Activated naive CD4-positive, alpha-beta T cell treated with anti-CD3 and anti-CD28 coated beads for 36 hours (primary cell): ENCODE data around the gene ZNF175. TPM values are rescaled to one million over a fixed set of nuclear protein-coding genes. Genes with fewer than 3 reads are reported as not detected.

Source experiments
- CTCF ChIA-PET: fragments of 350-600 bp; sonication (Branson Sonifier 250); formaldehyde crosslinking; loops from one replicate; lab custom pipeline; 2021; ENCODE audit warnings: antibody characterized with exemption; lab: Charles Lee
- DNase-seq: peaks from one replicate; pipeline ENCODE4 v3.0.0-alpha.2; 2020
- H3K27ac Mint-ChIP-seq: one replicate; pipeline ENCODE4 v1.8.0; 2021; ENCODE audit warnings: mild to moderate bottlenecking, mixed read lengths
- H3K27me3 Mint-ChIP-seq: one replicate; pipeline ENCODE4 v1.8.0; 2021; ENCODE audit warnings: low read depth, mixed read lengths
- H3K36me3 Mint-ChIP-seq: one replicate; pipeline ENCODE4 v1.8.0; 2021; ENCODE audit warnings: low read depth, mixed read lengths
- H3K4me1 Mint-ChIP-seq: one replicate; pipeline ENCODE4 v1.8.0; 2021; ENCODE audit warnings: low read depth, mixed read lengths
- H3K4me3 Mint-ChIP-seq: one replicate; pipeline ENCODE4 v1.8.0; 2021; ENCODE audit warnings: mild to moderate bottlenecking, moderate library complexity, mixed read lengths
- H3K9me3 Mint-ChIP-seq: one replicate; pipeline ENCODE4 v1.8.0; 2021; ENCODE audit warnings: mixed read lengths
- intact Hi-C: fragments of 100-400 bp; cut with micrococcal nuclease; formaldehyde crosslinking; loops from one replicate; pipeline ENCODE4 v1.15.1; 2023
- total RNA-seq, 2 experiments: library from RNA; stranded (reverse); gene quantifications; one replicate each; pipeline ENCODE4 v1.2.3, GENCODE V29; 2021

ZNF175 gene
- 1 to 10 TPM; 6.5 to 7.9 TPM for total RNA-seq

- intact Hi-C loops = loop anchor here (1.0 to 5.0 kb wide), 2 partner anchors 23 to 456 kb away; partner anchors contain the start of gene ZNF614
- CTCF ChIA-PET = no interaction called here
- peaks cover 3% of the 10 kb centered on the region for H3K9me3 Mint-ChIP-seq
- H3K27me3 Mint-ChIP-seq = peaks cover 4% of the 10 kb centered on the region
- H3K4me1 Mint-ChIP-seq = peaks cover 23% of the 10 kb centered on the region
- peak; percentile 91 for DNase-seq
- H3K36me3 Mint-ChIP-seq = peaks cover 27% of the 10 kb centered on the region
- peak within 1 kb of the TSS; percentile 91 for H3K27ac Mint-ChIP-seq
- peak within 1 kb of the TSS; percentile 97 for H3K4me3 Mint-ChIP-seq
These were observed at the start of gene ZNF175 for GRCh38 chr19:51570962-51571575. Gene ZNF175 (plus strand): TSS chr19:51571283. CDS start chr19:51573330, 2,047 bp downstream.

DNA sequence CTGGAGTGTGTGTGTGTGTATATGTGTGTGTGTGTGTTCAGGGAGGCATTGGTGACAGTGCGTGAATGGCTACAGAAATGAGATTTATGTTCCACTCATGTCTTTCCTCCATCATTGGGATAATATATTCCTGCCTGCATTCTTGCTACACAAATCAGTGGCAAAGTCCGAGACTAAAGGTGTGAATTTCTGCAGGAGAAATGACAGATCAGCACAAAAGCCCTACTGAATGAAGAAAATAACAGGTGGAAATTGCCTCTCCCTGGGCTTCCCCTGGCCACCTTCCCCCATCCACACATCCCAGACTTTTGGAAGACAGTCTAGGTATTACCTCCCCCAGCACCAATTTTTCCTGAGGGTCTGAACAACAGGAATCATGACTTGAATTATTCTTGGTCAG lies 49.7 kb upstream of the ZNF175 start:
- H3K27me3 Mint-ChIP-seq = peaks cover 12% of the 10 kb centered on the region
- no peaks in the 10 kb centered on the region for H3K4me1 Mint-ChIP-seq
- CTCF ChIA-PET = interaction anchor here (0.6 kb wide), 1 partner anchor 140 kb away, joined by 3 read pairs; no protein-coding TSS in a partner anchor
- DNase-seq = no peak
- intact Hi-C loops = no loop called here
- no peaks in the 10 kb centered on the region for H3K36me3 Mint-ChIP-seq
- no peak overlapping the region for H3K27ac Mint-ChIP-seq
- no peak overlapping the region for H3K4me3 Mint-ChIP-seq
- H3K9me3 Mint-ChIP-seq = no peaks in the 10 kb centered on the region

DNA sequence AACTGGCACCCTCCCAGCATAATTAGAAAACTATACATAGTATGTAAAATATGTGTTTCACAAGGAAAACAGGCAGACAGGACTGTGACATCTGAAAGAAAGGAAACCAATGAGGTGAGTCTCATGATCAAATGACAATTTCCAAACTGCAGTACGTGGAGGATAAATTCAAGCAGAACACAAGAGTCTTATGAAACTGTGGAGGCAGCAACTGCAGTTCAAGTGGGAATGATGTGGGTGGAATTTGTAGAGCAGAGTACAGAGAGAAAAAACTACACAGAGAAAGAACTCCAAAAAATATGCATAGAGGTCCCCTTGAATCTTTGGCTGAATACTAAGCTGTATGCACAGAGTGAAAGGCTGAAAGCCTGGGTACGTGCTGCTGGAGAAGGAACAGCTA lies 49.3 kb upstream of the ZNF175 start:
- Mint-ChIP-seq H3K4me1 (no peaks in the 10 kb centered on the region), H3K36me3 (no peaks in the 10 kb centered on the region), H3K27ac (no peak overlapping the region), H3K27me3 (peaks cover 12% of the 10 kb centered on the region), H3K4me3 (no peak overlapping the region), H3K9me3 (no peaks in the 10 kb centered on the region)
- CTCF ChIA-PET = interaction anchor here (0.6 kb wide), 2 partner anchors 139 to 429 kb away, joined by 3 read pairs; no protein-coding TSS in a partner anchor
- DNase-seq = no peak
- intact Hi-C loops = no loop called here

DNA sequence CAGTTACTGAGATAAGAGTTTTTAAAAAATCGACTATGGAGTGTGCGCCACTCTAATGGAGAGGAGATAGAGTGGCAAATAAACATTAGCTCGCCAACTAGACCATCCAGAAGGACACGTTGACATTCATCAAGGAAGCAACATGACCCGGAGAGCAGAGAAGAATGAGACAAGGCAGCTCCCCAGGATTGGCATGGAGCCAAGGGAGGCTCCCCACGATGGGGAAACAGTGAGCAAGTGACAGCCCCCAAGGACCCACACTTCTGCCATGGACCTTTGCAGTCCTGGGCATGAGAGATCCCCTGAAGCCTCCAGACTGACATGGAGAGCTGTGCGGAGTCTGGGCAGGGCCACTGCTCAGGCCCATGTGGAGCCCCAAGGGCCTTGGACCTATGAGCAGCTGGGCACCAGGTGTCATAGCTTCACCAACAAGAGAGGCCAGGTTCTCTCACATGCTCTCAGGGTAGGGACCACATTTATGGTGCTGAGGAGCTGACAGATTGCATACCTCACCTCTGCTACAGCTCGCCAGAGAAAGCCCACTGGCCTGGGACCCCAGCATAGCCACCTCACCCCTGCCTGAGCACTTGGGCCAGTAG lies 46.3 kb upstream of the ZNF175 start:
- Mint-ChIP-seq H3K27me3 (peaks cover 21% of the 10 kb centered on the region), H3K27ac (no peak overlapping the region), H3K4me1 (no peaks in the 10 kb centered on the region), H3K9me3 (no peaks in the 10 kb centered on the region), H3K36me3 (no peaks in the 10 kb centered on the region), H3K4me3 (no peak overlapping the region)
- intact Hi-C loops = no loop called here
- DNase-seq = no peak
- CTCF ChIA-PET = interaction anchor here (0.5 to 0.8 kb wide), 3 partner anchors 8 to 505 kb away, joined by 3 to 4 read pairs (median 3); no protein-coding TSS in a partner anchor

- Mint-ChIP-seq H3K36me3 (no peaks in the 10 kb centered on the region), H3K27ac (no peak overlapping the region), H3K4me1 (no peaks in the 10 kb centered on the region), H3K9me3 (no peaks in the 10 kb centered on the region), H3K4me3 (no peak overlapping the region), H3K27me3 (peaks cover 20% of the 10 kb centered on the region)
- intact Hi-C loops = no loop called here
- CTCF ChIA-PET = no interaction called here
- DNase-seq = no peak
These were observed 45.4 kb upstream of the ZNF175 start for GRCh38 chr19:51525651-51526050.

DNA sequence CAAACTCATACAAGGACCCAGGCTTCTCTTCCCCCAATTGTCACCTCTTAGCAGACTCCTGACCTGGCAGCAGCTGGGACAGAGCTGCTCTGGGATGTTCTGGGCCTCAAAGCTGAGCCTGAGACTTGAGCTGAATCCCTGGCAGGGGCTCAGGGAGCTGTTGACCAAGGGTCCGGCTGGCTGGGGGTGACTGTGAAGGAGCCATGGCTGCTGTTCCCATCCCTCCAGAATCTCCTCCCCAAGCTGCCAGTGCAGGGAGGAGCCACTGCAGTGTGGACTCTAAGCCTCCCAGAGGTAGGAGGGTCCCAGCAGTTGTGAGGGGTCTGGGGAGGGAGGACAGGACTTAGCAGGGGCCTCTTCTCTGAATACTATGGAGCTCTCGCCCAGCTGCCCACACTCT lies 41.8 kb upstream of the ZNF175 start:
- H3K27ac Mint-ChIP-seq = no peak overlapping the region

GRCh38 chr19:51530616-51531015 lies 40.5 kb upstream of the ZNF175 start:
- Mint-ChIP-seq H3K27ac (no peak overlapping the region), H3K27me3 (peaks cover 47% of the 10 kb centered on the region)
- CTCF ChIA-PET = interaction anchor here (0.7 kb wide), 1 partner anchor 381 kb away, joined by 3 read pairs; no protein-coding TSS in a partner anchor

More for the DNA sequence above, 41.8 kb upstream of the ZNF175 start:
- no peak overlapping the region for H3K4me3 Mint-ChIP-seq
- peaks cover 40% of the 10 kb centered on the region for H3K27me3 Mint-ChIP-seq
- H3K36me3 Mint-ChIP-seq = no peaks in the 10 kb centered on the region
- intact Hi-C loops = no loop called here
- CTCF ChIA-PET = interaction anchor here (1.2 kb wide), 1 partner anchor 14 kb away, joined by 3 read pairs; no protein-coding TSS in a partner anchor
- H3K9me3 Mint-ChIP-seq = no peaks in the 10 kb centered on the region
- DNase-seq = no peak
- no peaks in the 10 kb centered on the region for H3K4me1 Mint-ChIP-seq

GRCh38 chr19:51531349-51532315 lies 39.5 kb upstream of the ZNF175 start, which contains the start of gene SIGLEC6:
Gene SIGLEC6 (minus strand): TSS chr19:51531670. CDS start chr19:51531648, 22 bp downstream.
- CTCF ChIA-PET = interaction anchor here (0.7 kb wide), 1 partner anchor 382 kb away, joined by 3 read pairs; no protein-coding TSS in a partner anchor
- H3K36me3 Mint-ChIP-seq = no peaks in the 10 kb centered on the region
- peaks cover 2% of the 10 kb centered on the region for H3K9me3 Mint-ChIP-seq
- H3K4me3 Mint-ChIP-seq = no peak within 1 kb of the TSS
- intact Hi-C loops = no loop called here
- no peak within 1 kb of the TSS for H3K27ac Mint-ChIP-seq
- DNase-seq = no peak
- H3K27me3 Mint-ChIP-seq = peaks cover 48% of the 10 kb centered on the region
- no peaks in the 10 kb centered on the region for H3K4me1 Mint-ChIP-seq

More at GRCh38 chr19:51530616-51531015, 40.5 kb upstream of the ZNF175 start:
- no peak overlapping the region for H3K4me3 Mint-ChIP-seq
- intact Hi-C loops = no loop called here
- no peaks in the 10 kb centered on the region for H3K4me1 Mint-ChIP-seq
- no peaks in the 10 kb centered on the region for H3K36me3 Mint-ChIP-seq
- H3K9me3 Mint-ChIP-seq = peaks cover 2% of the 10 kb centered on the region
- DNase-seq = no peak

GRCh38 chr19:51535535-51535934 lies 35.5 kb upstream of the ZNF175 start:
- no peak overlapping the region for H3K27ac Mint-ChIP-seq
- no peaks in the 10 kb centered on the region for H3K36me3 Mint-ChIP-seq
- H3K4me3 Mint-ChIP-seq = no peak overlapping the region
- H3K4me1 Mint-ChIP-seq = no peaks in the 10 kb centered on the region
- no peak for DNase-seq
- peaks cover 42% of the 10 kb centered on the region for H3K27me3 Mint-ChIP-seq
- CTCF ChIA-PET = interaction anchor here (0.6 kb wide), 1 partner anchor 28 kb away, joined by 3 read pairs; no protein-coding TSS in a partner anchor
- H3K9me3 Mint-ChIP-seq = peaks cover 2% of the 10 kb centered on the region
- intact Hi-C loops = no loop called here

DNA sequence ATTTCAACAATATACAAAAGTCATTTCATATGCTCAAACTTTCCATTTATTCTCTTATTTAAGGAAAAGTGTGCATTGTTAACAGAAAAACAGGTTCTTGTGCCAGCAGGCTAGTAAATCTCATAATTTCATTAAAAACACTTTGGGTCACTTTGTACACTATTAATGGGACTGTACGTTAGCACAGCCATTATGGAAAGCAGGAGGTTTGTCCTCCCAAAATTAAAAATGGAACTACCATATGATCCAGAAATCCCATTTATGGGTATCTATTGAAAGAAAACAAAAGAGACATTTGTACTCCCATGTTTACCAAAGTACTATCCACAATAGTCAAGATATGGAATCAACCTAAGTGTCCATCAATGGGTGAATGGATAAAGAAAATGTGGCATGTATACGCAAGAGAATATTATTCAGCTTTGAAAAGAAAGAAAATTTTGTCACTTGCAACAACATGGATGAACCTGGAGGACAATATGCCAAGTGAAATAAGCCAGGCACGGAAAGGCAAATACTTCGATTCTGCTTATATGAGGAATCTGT lies 31.2 kb upstream of the ZNF175 start:
- Mint-ChIP-seq H3K4me1 (no peaks in the 10 kb centered on the region), H3K36me3 (no peaks in the 10 kb centered on the region), H3K27ac (no peak overlapping the region), H3K4me3 (no peak overlapping the region), H3K9me3 (peaks cover 2% of the 10 kb centered on the region), H3K27me3 (peaks cover 40% of the 10 kb centered on the region)
- intact Hi-C loops = no loop called here
- DNase-seq = no peak
- CTCF ChIA-PET = no interaction called here

DNA sequence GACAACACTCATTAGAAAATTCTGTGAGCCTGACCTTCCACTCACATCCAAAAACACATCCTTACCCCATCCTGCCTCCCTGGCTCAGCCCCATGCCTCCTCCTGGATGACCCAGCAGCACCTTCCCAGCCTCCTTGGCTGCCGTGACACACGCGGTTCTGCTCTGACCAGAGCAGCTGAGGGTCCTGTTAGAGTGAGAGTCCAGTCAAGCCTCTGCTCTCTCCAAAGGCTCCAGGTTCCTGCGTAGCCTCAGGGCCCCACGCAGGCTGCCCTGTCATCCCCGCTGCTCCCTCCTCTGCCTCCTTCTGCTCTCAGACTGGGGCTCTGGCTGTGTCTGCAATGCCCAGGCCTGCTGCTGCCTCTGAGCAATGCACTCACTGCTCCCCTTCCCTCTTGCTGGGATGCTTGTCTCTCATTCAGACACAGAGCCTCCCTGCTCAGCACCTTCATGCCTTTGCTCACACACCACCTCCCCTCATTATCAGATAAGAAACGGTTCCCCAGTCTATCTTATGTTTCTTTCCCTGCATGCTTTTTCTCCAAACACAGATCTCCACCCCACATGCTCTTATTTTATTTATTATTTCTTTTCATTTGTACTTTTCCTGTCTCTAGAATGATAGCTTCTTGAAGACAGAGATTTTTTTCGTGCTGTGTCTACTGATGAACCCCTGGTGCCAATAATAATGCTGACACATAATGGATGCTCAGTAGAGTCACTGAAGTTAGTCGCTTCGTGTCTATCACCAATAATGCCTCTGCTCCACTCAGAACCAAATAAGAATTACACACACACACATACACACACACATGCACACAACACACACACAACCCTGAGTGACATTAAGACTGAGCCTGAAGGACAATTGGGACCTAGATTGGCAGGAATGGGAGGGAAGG lies 29.4 kb upstream of the ZNF175 start:
- no peak overlapping the region for H3K4me3 Mint-ChIP-seq
- CTCF ChIA-PET = no interaction called here
- DNase-seq = no peak
- peaks cover 42% of the 10 kb centered on the region for H3K27me3 Mint-ChIP-seq
- no peaks in the 10 kb centered on the region for H3K36me3 Mint-ChIP-seq
- no peaks in the 10 kb centered on the region for H3K9me3 Mint-ChIP-seq
- intact Hi-C loops = no loop called here
- H3K4me1 Mint-ChIP-seq = peaks cover 1% of the 10 kb centered on the region
- H3K27ac Mint-ChIP-seq = no peak overlapping the region
